IMR-90 (cell line): ENCODE results near the gene CSGALNACT2. TPM values are rescaled to one million over a fixed set of nuclear protein-coding genes. Genes with fewer than 3 reads are reported as not detected.

Experiments used
- ATAC-seq: fragments of 200-7000 bp; cut with Tn5 transposase; 2 replicates; pipeline ENCODE4 v1.9.1; 2020; ENCODE audit warnings: low read depth, mild to moderate bottlenecking, moderate library complexity
- BruUV-seq: library from RNA; stranded (reverse); fragments of 400-500 nt; replicated peaks from 2 replicates; lab custom pipeline; 2021; lab: Mats Ljungman, UMichigan
- CTCF ChIA-PET: fragments of 300-600 bp; formaldehyde crosslinking; extraction: SDS; loops from one replicate; lab custom pipeline; 2021; ENCODE audit warnings: antibody characterized with exemption; lab: Yijun Ruan, JAX
- POLR2A ChIA-PET: fragments of 300-600 bp; sonication (Branson Sonifier 250); formaldehyde crosslinking; loops from one replicate; lab custom pipeline; 2022; ENCODE audit warnings: antibody characterized with exemption; ENCODE audit not compliant: unreplicated experiment; lab: Charles Lee
- DNase-seq: peaks from one replicate; pipeline ENCODE4 v3.0.0; 2013
- H2AFZ ChIP-seq: replicated peaks from 2 replicates; pipeline ENCODE3; 2013; ENCODE audit warnings: low read length, mild to moderate bottlenecking; ENCODE audit not compliant: poor library complexity
- H2AK5ac ChIP-seq: 2 replicates; pipeline ENCODE4 v1.6.1; 2013; ENCODE audit warnings: low read depth, low read length, inconsistent platforms
- H2AK9ac ChIP-seq: replicated peaks from 2 replicates; pipeline ENCODE3; 2013; ENCODE audit warnings: mild to moderate bottlenecking, low read depth, low read length, moderate library complexity; ENCODE audit not compliant: poor library complexity
- H2BK120ac ChIP-seq: 2 replicates; pipeline ENCODE4 v1.6.1; 2013; ENCODE audit warnings: low read depth, low read length, inconsistent platforms
- H2BK15ac ChIP-seq: 3 replicates; pipeline ENCODE4 v1.6.1; 2013; ENCODE audit warnings: low read depth, low read length, inconsistent platforms
- H2BK20ac ChIP-seq: 2 replicates; pipeline ENCODE4 v1.6.1; 2013; ENCODE audit warnings: low read depth, mild to moderate bottlenecking, inconsistent platforms, low read length, moderate library complexity
- H2BK5ac ChIP-seq: 2 replicates; pipeline ENCODE4 v1.6.1; 2013; ENCODE audit warnings: mild to moderate bottlenecking, low read depth, low read length, inconsistent platforms; ENCODE audit not compliant: poor library complexity, severe bottlenecking
- H3K14ac ChIP-seq: replicated peaks from 2 replicates; pipeline ENCODE4 v1.6.1; 2013; ENCODE audit warnings: low read depth, low read length, inconsistent platforms
- H3K18ac ChIP-seq: 2 replicates; pipeline ENCODE4 v1.6.1; 2013; ENCODE audit warnings: low read depth, low read length, control low read depth
- H3K23ac ChIP-seq: 2 replicates; pipeline ENCODE4 v1.6.1; 2013; ENCODE audit warnings: low read depth, low read length, inconsistent platforms
- H3K27ac ChIP-seq: 2 replicates; pipeline ENCODE4 v1.5.1; 2013; ENCODE audit warnings: mild to moderate bottlenecking, control low read depth, low read length; ENCODE audit not compliant: insufficient read depth
- H3K27me3 ChIP-seq: 2 replicates; pipeline ENCODE4 v1.6.1; 2013; ENCODE audit warnings: low read length; ENCODE audit not compliant: control insufficient read depth, insufficient read depth
- H3K36me3 ChIP-seq: 2 replicates; pipeline ENCODE4 v1.6.1; 2013; ENCODE audit warnings: low read length, mixed read lengths; ENCODE audit not compliant: control insufficient read depth, insufficient read depth
- H3K4ac ChIP-seq: 2 replicates; pipeline ENCODE4 v1.6.1; 2013; ENCODE audit warnings: low read depth, low read length, inconsistent platforms
- H3K4me1 ChIP-seq: 2 replicates; pipeline ENCODE4 v1.6.1; 2013; ENCODE audit warnings: low read length, mixed read lengths; ENCODE audit not compliant: control insufficient read depth, insufficient read depth
- H3K4me2 ChIP-seq: 2 replicates; pipeline ENCODE4 v1.6.1; 2013; ENCODE audit warnings: low read depth, mild to moderate bottlenecking, control low read depth, low read length, moderate library complexity
- H3K4me3 ChIP-seq: 2 replicates; pipeline ENCODE4 v1.5.1; 2013; ENCODE audit warnings: low read depth, mild to moderate bottlenecking, control low read depth, low read length, moderate library complexity; ENCODE audit not compliant: insufficient read depth
- H3K56ac ChIP-seq: 2 replicates; pipeline ENCODE4 v1.6.1; 2013; ENCODE audit warnings: low read length, inconsistent platforms; ENCODE audit not compliant: insufficient read depth; ENCODE audit errors: extremely low read depth
- H3K79me1 ChIP-seq, 2 experiments: 2 replicates each; pipeline ENCODE4 v1.6.1; 2013; ENCODE audit warnings: low read length in 2 of 2, inconsistent platforms in 1 of 2, low read depth in 1 of 2
- H3K9ac ChIP-seq: 2 replicates; pipeline ENCODE4 v1.6.1; 2013; ENCODE audit warnings: low read depth, low read length, control low read depth
- H3K9me1 ChIP-seq: 2 replicates; pipeline ENCODE4 v1.6.1; 2013; ENCODE audit warnings: low read length, inconsistent platforms; ENCODE audit not compliant: insufficient read depth
- H3K9me3 ChIP-seq: 2 replicates; pipeline ENCODE4 v1.6.1; 2013; ENCODE audit warnings: low read length; ENCODE audit not compliant: control insufficient read depth, insufficient read depth
- H4K20me1 ChIP-seq: 2 replicates; pipeline ENCODE4 v1.6.1; 2013; ENCODE audit warnings: low read length, inconsistent platforms; ENCODE audit not compliant: insufficient read depth
- H4K5ac ChIP-seq: 2 replicates; pipeline ENCODE4 v1.6.1; 2013; ENCODE audit warnings: mild to moderate bottlenecking, low read depth, low read length, control low read depth
- H4K8ac ChIP-seq, 2 experiments: 2 replicates each; pipeline ENCODE4 v1.6.1; 2013; ENCODE audit warnings: low read depth in 2 of 2, low read length in 2 of 2, control low read depth in 1 of 2, inconsistent platforms in 1 of 2
- H4K91ac ChIP-seq: 2 replicates; pipeline ENCODE4 v1.6.1; 2013; ENCODE audit warnings: low read depth, low read length, inconsistent platforms; ENCODE audit not compliant: insufficient read depth
- CHD1 ChIP-seq: IDR thresholded peaks from 2 replicates; pipeline ENCODE4 v1.6.1; 2012; ENCODE audit warnings: low read depth, low read length, improper control_type of control experiment
- FOS ChIP-seq: fragments of 150-350 bp; IDR thresholded peaks from 2 replicates; pipeline ENCODE4 v1.6.1; 2016; ENCODE audit warnings: low read depth, low read length
- MAZ ChIP-seq: IDR thresholded peaks from 2 replicates; pipeline ENCODE4 v1.6.1; 2012; ENCODE audit warnings: low read depth, mild to moderate bottlenecking, low read length, improper control_type of control experiment, moderate library complexity, borderline replicate concordance
- POLR2A ChIP-seq: IDR thresholded peaks from 2 replicates; pipeline ENCODE4 v1.6.1; 2012; ENCODE audit warnings: mild to moderate bottlenecking, low read depth, low read length
- USF2 ChIP-seq: fragments of 150-350 bp; IDR thresholded peaks from 2 replicates; pipeline ENCODE4 v1.6.1; 2017; ENCODE audit warnings: mild to moderate bottlenecking, antibody characterized with exemption, low read length, low read depth
- WGBS, 2 experiments: methylation state at CpG; one replicate each; pipeline versions ENCODE4 v1.1.5 to v1.1.7; 2013; ENCODE audit warnings: missing lambda C conversion rate in 2 of 2; ENCODE audit not compliant: insufficient read length in 1 of 2; ENCODE audit errors: extremely low coverage in 2 of 2; 5-methylcytosine and 5-hydroxymethylcytosine counted together
- dilution Hi-C: fragments of 300-500 bp; cut with HindIII; formaldehyde crosslinking; loops from one replicate; pipeline ENCODE4 v1.14.3; 2018; ENCODE audit warnings: low sequenced_read_pairs; ENCODE audit not compliant: unreplicated experiment
- in situ Hi-C: fragments of 300-500 bp; cut with MboI; formaldehyde crosslinking; loops from 3 replicates; pipeline ENCODE4 v1.14.3; 2019; ENCODE audit warnings: low sequenced_read_pairs, inconsistent platforms, mixed read lengths
- intact Hi-C: fragments of 100-400 bp; cut with micrococcal nuclease; formaldehyde crosslinking; loops from 2 replicates; pipeline ENCODE4 v1.10.0; 2022
- polyA plus RNA-seq, 3 experiments: library from polyadenylated mRNA; depleted of rRNA; stranded (reverse); fragments of >200 nt; gene quantifications; 2 replicates each; pipeline ENCODE4 v1.2.3, GENCODE V29; 2012; ENCODE audit warnings: low replicate concordance in 1 of 3
- total RNA-seq: library from RNA; depleted of rRNA; stranded (reverse); fragments of >200 nt; gene quantifications from 2 replicates; pipeline ENCODE4 v1.2.3, GENCODE V29; 2012

CSGALNACT2 gene
- total and polyA plus RNA-seq, 2 of the 4 experiments (the other 2 are of a cell fraction): 6.5 to 13.1 TPM

GRCh38 chr10:43187213-43187612 lies 49.0 kb downstream of the CSGALNACT2 start:
- intact Hi-C loops: no loop called here
- WGBS, 2 experiments: no CpG with 5 or more reads among the region's 3 CpGs
- H2BK120ac ChIP-seq: no peak overlapping the region

More at GRCh38 chr10:43187213-43187612, 49.0 kb downstream of the CSGALNACT2 start:
- ChIA-PET CTCF (no interaction called here), POLR2A (no interaction called here)
- TF ChIP-seq FOS (no peak), MAZ (no peak), CHD1 (no peak), POLR2A (no peak), USF2 (no peak)
- in situ Hi-C loops (no loop called here), dilution Hi-C loops (no loop called here)
- H3K9me3 ChIP-seq: no peaks in the 10 kb centered on the region
- H3K56ac ChIP-seq: no peak overlapping the region
- H3K9ac ChIP-seq: no peak overlapping the region
- no peak overlapping the region for H3K14ac ChIP-seq
- H3K18ac ChIP-seq: no peak overlapping the region
- H3K4me3 ChIP-seq: no peak overlapping the region
- no TSS peak for BruUV-seq
- H4K91ac ChIP-seq: no peak overlapping the region
- no peak overlapping the region for H4K5ac ChIP-seq
- no peak overlapping the region for H2AK9ac ChIP-seq
- H3K4me1 ChIP-seq: no peaks in the 10 kb centered on the region
- no peak overlapping the region for H2AFZ ChIP-seq
- H3K9me1 ChIP-seq: no peaks in the 10 kb centered on the region
- H3K36me3 ChIP-seq: peaks cover 21% of the 10 kb centered on the region
- H3K27me3 ChIP-seq: no peaks in the 10 kb centered on the region
- H4K8ac ChIP-seq: no peak overlapping the region
- H2BK5ac ChIP-seq: no peak overlapping the region
- DNase-seq (no peak), ATAC-seq (no peak)
- no peak overlapping the region for H3K27ac ChIP-seq
- peaks cover 0 to 3% of the 10 kb centered on the region in 2 experiments; a peak in 2 of 4 replicates for H3K79me1 ChIP-seq
- H3K4me2 ChIP-seq: no peak overlapping the region
- H4K20me1 ChIP-seq: no peaks in the 10 kb centered on the region; the same call in 1 of the 2 replicates
- no peak overlapping the region for H2BK20ac ChIP-seq
- H2AK5ac ChIP-seq: no peak overlapping the region
- H3K23ac ChIP-seq: no peak overlapping the region
- H3K4ac ChIP-seq: no peak overlapping the region
- no peak overlapping the region for H2BK15ac ChIP-seq
